GM13976 (cell line): Measurements from ENCODE around the gene ART1.

Experiments used
- DNase-seq: peaks from one replicate; pipeline ENCODE4 v3.0.0; 2012; ENCODE audit warnings: low spot score
- in situ Hi-C: fragments of 300-500 bp; cut with MboI; formaldehyde crosslinking; loops from one replicate; pipeline ENCODE4 v1.12.0; 2022; ENCODE audit warnings: low sequenced_read_pairs, mixed read lengths, inconsistent platforms; ENCODE audit not compliant: unreplicated experiment
- TF ChIP-seq, protein P1 (sequence below): IDR thresholded peaks from 2 replicates; pipeline ENCODE4 v1.5.1; 2012; ENCODE audit warnings: borderline replicate concordance, mild to moderate bottlenecking; ENCODE audit not compliant: insufficient read depth; ENCODE audit errors: extremely low read depth, missing control alignments, control extremely low read depth

ART1 gene

GRCh38 chr11:3658252-3658651 is 13.3 kb downstream of the ART1 start:
- TF ChIP-seq, protein P1, sequence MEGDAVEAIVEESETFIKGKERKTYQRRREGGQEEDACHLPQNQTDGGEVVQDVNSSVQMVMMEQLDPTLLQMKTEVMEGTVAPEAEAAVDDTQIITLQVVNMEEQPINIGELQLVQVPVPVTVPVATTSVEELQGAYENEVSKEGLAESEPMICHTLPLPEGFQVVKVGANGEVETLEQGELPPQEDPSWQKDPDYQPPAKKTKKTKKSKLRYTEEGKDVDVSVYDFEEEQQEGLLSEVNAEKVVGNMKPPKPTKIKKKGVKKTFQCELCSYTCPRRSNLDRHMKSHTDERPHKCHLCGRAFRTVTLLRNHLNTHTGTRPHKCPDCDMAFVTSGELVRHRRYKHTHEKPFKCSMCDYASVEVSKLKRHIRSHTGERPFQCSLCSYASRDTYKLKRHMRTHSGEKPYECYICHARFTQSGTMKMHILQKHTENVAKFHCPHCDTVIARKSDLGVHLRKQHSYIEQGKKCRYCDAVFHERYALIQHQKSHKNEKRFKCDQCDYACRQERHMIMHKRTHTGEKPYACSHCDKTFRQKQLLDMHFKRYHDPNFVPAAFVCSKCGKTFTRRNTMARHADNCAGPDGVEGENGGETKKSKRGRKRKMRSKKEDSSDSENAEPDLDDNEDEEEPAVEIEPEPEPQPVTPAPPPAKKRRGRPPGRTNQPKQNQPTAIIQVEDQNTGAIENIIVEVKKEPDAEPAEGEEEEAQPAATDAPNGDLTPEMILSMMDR = no peak
- in situ Hi-C loops = no loop called here
- DNase-seq = no peak

DNA sequence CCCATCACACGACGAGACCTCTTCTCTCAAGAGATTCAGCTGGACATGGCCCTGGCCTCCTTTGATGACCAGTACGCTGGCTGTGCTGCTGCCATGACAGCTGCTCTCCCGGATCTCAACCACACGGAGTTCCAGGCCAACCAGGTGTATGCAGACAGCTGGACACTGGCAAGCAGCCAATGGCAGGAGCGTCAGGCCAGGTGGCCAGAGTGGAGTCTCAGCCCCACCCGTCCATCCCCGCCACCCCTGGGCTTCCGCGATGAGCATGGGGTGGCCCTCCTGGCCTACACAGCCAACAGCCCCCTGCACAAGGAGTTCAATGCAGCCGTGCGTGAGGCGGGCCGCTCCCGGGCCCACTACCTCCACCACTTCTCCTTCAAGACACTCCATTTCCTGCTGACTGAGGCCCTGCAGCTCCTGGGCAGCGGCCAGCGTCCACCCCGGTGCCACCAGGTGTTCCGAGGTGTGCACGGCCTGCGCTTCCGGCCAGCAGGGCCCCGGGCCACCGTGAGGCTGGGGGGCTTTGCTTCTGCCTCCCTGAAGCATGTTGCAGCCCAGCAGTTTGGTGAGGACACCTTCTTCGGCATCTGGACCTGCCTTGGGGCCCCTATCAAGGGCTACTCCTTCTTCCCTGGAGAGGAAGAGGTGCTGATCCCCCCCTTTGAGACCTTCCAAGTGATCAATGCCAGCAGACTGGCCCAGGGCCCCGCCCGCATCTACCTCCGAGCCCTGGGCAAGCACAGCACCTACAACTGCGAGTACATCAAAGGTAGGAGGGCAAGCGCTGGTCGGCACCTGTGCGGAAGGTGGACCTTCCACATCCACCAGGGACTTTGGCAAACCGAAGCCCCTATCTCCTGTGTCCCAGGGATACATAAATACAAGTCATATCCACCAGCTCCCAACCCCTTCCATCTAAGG is 14.9 kb downstream of the ART1 start:
- in situ Hi-C loops = no loop called here
- TF ChIP-seq, protein P1 = no peak
- no peak for DNase-seq

DNA sequence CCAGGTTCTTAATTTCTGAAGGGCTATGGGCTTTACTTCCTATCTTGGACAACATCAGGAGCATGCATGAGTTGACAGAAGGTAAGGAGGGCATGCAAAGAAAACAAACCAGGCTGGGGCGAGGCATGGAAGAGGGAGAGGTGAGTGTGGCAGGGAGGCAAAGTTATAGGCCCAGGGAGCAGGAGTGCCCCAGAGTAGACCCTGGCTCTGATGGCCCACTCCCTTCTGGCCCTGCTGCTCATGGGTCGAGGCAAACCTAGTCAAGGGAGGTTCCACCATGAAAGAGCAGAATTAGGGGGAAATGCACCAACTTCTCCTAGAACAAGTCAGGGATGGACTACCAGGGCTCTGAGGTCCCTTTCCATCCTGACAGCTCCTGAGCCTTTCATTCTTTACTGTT is 16.0 kb downstream of the ART1 start:
- no peak for DNase-seq
- in situ Hi-C loops = no loop called here
- TF ChIP-seq, protein P1 = no peak

DNA sequence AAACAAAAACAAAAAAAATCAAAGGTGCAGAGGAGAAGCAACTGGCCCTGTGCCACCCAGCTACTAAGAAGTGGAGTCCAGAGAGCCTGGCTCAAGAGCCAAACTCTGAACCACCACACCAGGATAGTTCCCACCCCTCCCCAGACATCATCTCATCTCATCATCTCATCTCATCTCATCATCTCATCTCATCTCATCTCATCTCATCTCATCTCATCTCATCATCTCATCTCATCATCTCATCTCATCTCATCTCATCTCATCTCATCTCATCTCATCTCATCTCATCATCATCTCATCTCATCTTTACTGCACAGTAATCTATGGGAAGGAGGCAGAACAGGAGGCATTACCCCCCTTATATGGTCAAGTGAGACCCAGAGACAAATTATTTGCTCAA is 17.9 kb downstream of the ART1 start:
- in situ Hi-C loops = no loop called here

DNA sequence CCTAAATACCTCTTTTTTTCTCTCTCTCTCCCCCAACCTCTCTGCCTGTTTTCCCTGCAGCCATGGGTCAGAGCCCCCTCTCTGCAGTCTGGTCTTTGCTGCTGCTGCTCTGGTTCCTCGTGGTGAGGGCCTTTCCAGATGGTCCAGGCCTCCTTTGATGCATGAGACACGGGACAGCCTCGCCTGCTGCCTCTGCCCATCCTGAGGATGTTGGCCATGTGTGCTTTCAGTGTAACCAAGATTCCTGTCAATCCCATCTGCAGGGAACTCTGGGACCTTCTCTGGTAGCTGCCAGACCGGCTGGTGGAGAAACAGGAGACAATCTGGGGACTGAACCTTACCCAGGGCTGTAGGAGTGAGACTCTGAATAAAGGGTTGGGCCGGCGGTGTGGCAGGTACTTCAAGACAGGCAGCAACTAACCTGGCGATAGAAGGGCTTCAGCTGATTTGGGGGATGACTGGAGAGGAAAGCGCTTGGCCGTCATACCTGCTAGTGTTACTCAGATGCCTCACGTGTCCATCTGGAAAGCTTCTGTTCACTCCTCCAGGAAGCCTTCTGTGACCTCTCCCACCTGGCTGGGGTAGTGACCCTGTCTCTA is 19.2 kb downstream of the ART1 start:
- TF ChIP-seq, protein P1 = no peak
- in situ Hi-C loops = no loop called here
- no peak for DNase-seq

More for the DNA sequence above, 17.9 kb downstream of the ART1 start:
- TF ChIP-seq, protein P1 = no peak
- no peak for DNase-seq

GRCh38 chr11:3665336-3666022 is 20.6 kb downstream of the ART1 start:
- no peak for DNase-seq
- in situ Hi-C loops = no loop called here
- TF ChIP-seq, protein P1 = no peak
